Measurements from ENCODE around the gene DISC1.

DISC1 gene

GRCh38 chr1:231631717-231632116, 5.1 kb downstream of the DISC1 start:
- DNase-seq (ENCODE audit: low spot score) = no peak
- no peak overlapping the region for H3K14ac ChIP-seq (ENCODE audit: low read length)
- no peak overlapping the region for H3K27ac ChIP-seq (replicated peaks; ENCODE audit: low read length)
- no peak overlapping the region for H4K91ac ChIP-seq (ENCODE audit: low read depth, low read length, poor library complexity)
- H2AFZ ChIP-seq (ENCODE audit: low read length) = no peak overlapping the region
- H3K4me3 ChIP-seq (ENCODE audit: low read length in 2 of 2) = no peak overlapping the region
- H3K4me2 ChIP-seq (ENCODE audit: insufficient read depth, low read length, poor library complexity, severe bottlenecking) = no peak overlapping the region
- H3K23ac ChIP-seq (ENCODE audit: low read depth, low read length, poor library complexity) = no peak overlapping the region
- no peak overlapping the region for H3K18ac ChIP-seq (ENCODE audit: low read length)
- H3K9me3 ChIP-seq (replicated peaks in 1 of 2; ENCODE audit: control insufficient read depth in 2 of 2, insufficient read depth in 1 of 2, low read depth in 1 of 2, low read length in 2 of 2) = peaks cover 0 to 2% of the 10 kb centered on the region in 2 donors
- H3K36me3 ChIP-seq (replicated peaks in 1 of 2; ENCODE audit: control insufficient read depth in 2 of 2, insufficient read depth in 2 of 2, low read length in 2 of 2) = no peaks in the 10 kb centered on the region
- 100% methylated on average over 1 to 2 of the region's 4 CpGs for WGBS, 2 donors (ENCODE audit: extremely low coverage in 2 of 2, insufficient read length in 2 of 2, insufficient replicate concordance in 1 of 2)
- no peak overlapping the region for H2BK15ac ChIP-seq (ENCODE audit: low read length)
- no peak overlapping the region for H2AK5ac ChIP-seq (ENCODE audit: low read depth, low read length)
- H3K79me1 ChIP-seq (ENCODE audit: low read depth, low read length) = no peaks in the 10 kb centered on the region
- no peak overlapping the region for H4K8ac ChIP-seq (ENCODE audit: low read depth, low read length)
- peaks cover 0 to 10% (median 0%) of the 10 kb centered on the region in 3 experiments for H3K27me3 ChIP-seq (ENCODE audit: control insufficient read depth in 3 of 3, insufficient read depth in 3 of 3, low read depth in 1 of 3, low read length in 3 of 3)
- no peak overlapping the region for H3K9ac ChIP-seq (ENCODE audit: low read depth, low read length, poor library complexity)
- peaks cover 3 to 5% of the 10 kb centered on the region in 2 donors for H3K4me1 ChIP-seq (ENCODE audit: control insufficient read depth in 2 of 2, insufficient read depth in 1 of 2, low read depth in 1 of 2, low read length in 2 of 2)
- H2BK120ac ChIP-seq (ENCODE audit: low read depth, low read length) = no peak overlapping the region
- H3K4ac ChIP-seq (ENCODE audit: low read length) = no peak overlapping the region
- no peak overlapping the region for H2BK5ac ChIP-seq (ENCODE audit: low read length)
- H2BK12ac ChIP-seq (ENCODE audit: low read length) = no peak overlapping the region

GRCh38 chr1:231632119-231632518, 5.5 kb downstream of the DISC1 start:
- no peak overlapping the region for H3K27ac ChIP-seq (replicated peaks; ENCODE audit: low read length)
- H3K79me1 ChIP-seq (ENCODE audit: low read depth, low read length) = no peaks in the 10 kb centered on the region
- no peak overlapping the region for H3K14ac ChIP-seq (ENCODE audit: low read length)
- no peak overlapping the region for H3K4me3 ChIP-seq (ENCODE audit: low read length in 2 of 2)
- no peak overlapping the region for H2AFZ ChIP-seq (ENCODE audit: low read length)
- no peak overlapping the region for H2BK120ac ChIP-seq (ENCODE audit: low read depth, low read length)
- H2BK12ac ChIP-seq (ENCODE audit: low read length) = no peak overlapping the region
- H3K4me2 ChIP-seq (ENCODE audit: insufficient read depth, low read length, poor library complexity, severe bottlenecking) = no peak overlapping the region
- H3K4ac ChIP-seq (ENCODE audit: low read length) = no peak overlapping the region
- H2BK15ac ChIP-seq (ENCODE audit: low read length) = no peak overlapping the region
- H3K18ac ChIP-seq (ENCODE audit: low read length) = no peak overlapping the region
- no peak overlapping the region for H4K8ac ChIP-seq (ENCODE audit: low read depth, low read length)
- no peak for DNase-seq (ENCODE audit: low spot score)
- no CpG with 5 or more reads among the region's 3 CpGs for WGBS, 2 donors (ENCODE audit: extremely low coverage in 2 of 2, insufficient read length in 2 of 2, insufficient replicate concordance in 1 of 2)
- H4K91ac ChIP-seq (ENCODE audit: low read depth, low read length, poor library complexity) = no peak overlapping the region
- no peak overlapping the region for H3K9ac ChIP-seq (ENCODE audit: low read depth, low read length, poor library complexity)
- no peak overlapping the region for H3K23ac ChIP-seq (ENCODE audit: low read depth, low read length, poor library complexity)
- H3K27me3 ChIP-seq (ENCODE audit: control insufficient read depth in 3 of 3, insufficient read depth in 3 of 3, low read depth in 1 of 3, low read length in 3 of 3) = peaks cover 0 to 7% (median 0%) of the 10 kb centered on the region in 3 experiments
- no peak overlapping the region for H2AK5ac ChIP-seq (ENCODE audit: low read depth, low read length)
- H3K9me3 ChIP-seq (replicated peaks in 1 of 2; ENCODE audit: control insufficient read depth in 2 of 2, insufficient read depth in 1 of 2, low read depth in 1 of 2, low read length in 2 of 2) = peaks cover 0 to 2% of the 10 kb centered on the region in 2 donors
- H3K4me1 ChIP-seq (ENCODE audit: control insufficient read depth in 2 of 2, insufficient read depth in 1 of 2, low read depth in 1 of 2, low read length in 2 of 2) = peaks cover 3 to 4% of the 10 kb centered on the region in 2 donors
- H2BK5ac ChIP-seq (ENCODE audit: low read length) = no peak overlapping the region
- H3K36me3 ChIP-seq (replicated peaks in 1 of 2; ENCODE audit: control insufficient read depth in 2 of 2, insufficient read depth in 2 of 2, low read length in 2 of 2) = no peaks in the 10 kb centered on the region

GRCh38 chr1:231634323-231635013, 7.9 kb downstream of the DISC1 start:
- Histone ChIP-seq H3K4ac (ENCODE audit: low read length) (no peak overlapping the region), H4K91ac (ENCODE audit: low read depth, low read length, poor library complexity) (no peak overlapping the region), H3K14ac (ENCODE audit: low read length) (no peak overlapping the region), H3K4me1 (ENCODE audit: control insufficient read depth in 2 of 2, insufficient read depth in 1 of 2, low read depth in 1 of 2, low read length in 2 of 2) (no peaks in the 10 kb centered on the region), H2BK12ac (ENCODE audit: low read length) (no peak overlapping the region), H3K4me2 (ENCODE audit: insufficient read depth, low read length, poor library complexity, severe bottlenecking) (no peak overlapping the region), H2BK5ac (ENCODE audit: low read length) (no peak overlapping the region), H3K23ac (ENCODE audit: low read depth, low read length, poor library complexity) (no peak overlapping the region), H3K18ac (ENCODE audit: low read length) (no peak overlapping the region), H3K27ac (replicated peaks; ENCODE audit: low read length) (no peak overlapping the region), H4K8ac (ENCODE audit: low read depth, low read length) (no peak overlapping the region), H2BK120ac (ENCODE audit: low read depth, low read length) (no peak overlapping the region), H2BK15ac (ENCODE audit: low read length) (no peak overlapping the region), H3K9ac (ENCODE audit: low read depth, low read length, poor library complexity) (no peak overlapping the region), H3K9me3 (replicated peaks in 1 of 2; ENCODE audit: control insufficient read depth in 2 of 2, insufficient read depth in 1 of 2, low read depth in 1 of 2, low read length in 2 of 2) (peaks cover 2 to 3% of the 10 kb centered on the region in 2 donors), H3K27me3 (ENCODE audit: control insufficient read depth in 3 of 3, insufficient read depth in 3 of 3, low read depth in 1 of 3, low read length in 3 of 3) (no peaks in the 10 kb centered on the region), H2AK5ac (ENCODE audit: low read depth, low read length) (no peak overlapping the region), H2AFZ (ENCODE audit: low read length) (no peak overlapping the region), H3K4me3 (ENCODE audit: low read length in 2 of 2) (no peak overlapping the region), H3K36me3 (replicated peaks in 1 of 2; ENCODE audit: control insufficient read depth in 2 of 2, insufficient read depth in 2 of 2, low read length in 2 of 2) (no peaks in the 10 kb centered on the region), H3K79me1 (ENCODE audit: low read depth, low read length) (no peaks in the 10 kb centered on the region)
- WGBS, 2 donors (ENCODE audit: extremely low coverage in 2 of 2, insufficient read length in 2 of 2, insufficient replicate concordance in 1 of 2) = no CpG with 5 or more reads among the region's 6 CpGs
- DNase-seq (ENCODE audit: low spot score) = no peak

- Histone ChIP-seq H3K27me3 (ENCODE audit: control insufficient read depth in 3 of 3, insufficient read depth in 3 of 3, low read depth in 1 of 3, low read length in 3 of 3) (no peaks in the 10 kb centered on the region), H3K27ac (replicated peaks; ENCODE audit: low read length) (no peak overlapping the region), H2AFZ (ENCODE audit: low read length) (no peak overlapping the region), H3K4me2 (ENCODE audit: insufficient read depth, low read length, poor library complexity, severe bottlenecking) (no peak overlapping the region), H2BK120ac (ENCODE audit: low read depth, low read length) (no peak overlapping the region), H3K4me1 (ENCODE audit: control insufficient read depth in 2 of 2, insufficient read depth in 1 of 2, low read depth in 1 of 2, low read length in 2 of 2) (no peaks in the 10 kb centered on the region), H3K36me3 (replicated peaks in 1 of 2; ENCODE audit: control insufficient read depth in 2 of 2, insufficient read depth in 2 of 2, low read length in 2 of 2) (no peaks in the 10 kb centered on the region), H3K4ac (ENCODE audit: low read length) (no peak overlapping the region), H3K4me3 (ENCODE audit: low read length in 2 of 2) (no peak overlapping the region), H3K23ac (ENCODE audit: low read depth, low read length, poor library complexity) (no peak overlapping the region), H3K9me3 (replicated peaks in 1 of 2; ENCODE audit: control insufficient read depth in 2 of 2, insufficient read depth in 1 of 2, low read depth in 1 of 2, low read length in 2 of 2) (peaks cover 2 to 3% of the 10 kb centered on the region in 2 donors), H2BK5ac (ENCODE audit: low read length) (no peak overlapping the region), H3K79me1 (ENCODE audit: low read depth, low read length) (no peaks in the 10 kb centered on the region), H3K9ac (ENCODE audit: low read depth, low read length, poor library complexity) (no peak overlapping the region), H2AK5ac (ENCODE audit: low read depth, low read length) (no peak overlapping the region), H4K8ac (ENCODE audit: low read depth, low read length) (no peak overlapping the region), H3K14ac (ENCODE audit: low read length) (no peak overlapping the region), H2BK12ac (ENCODE audit: low read length) (no peak overlapping the region), H4K91ac (ENCODE audit: low read depth, low read length, poor library complexity) (no peak overlapping the region), H2BK15ac (ENCODE audit: low read length) (no peak overlapping the region), H3K18ac (ENCODE audit: low read length) (no peak overlapping the region)
- no peak for DNase-seq (ENCODE audit: low spot score)
- no CpG with 5 or more reads among the region's 4 CpGs for WGBS, 2 donors (ENCODE audit: extremely low coverage in 2 of 2, insufficient read length in 2 of 2, insufficient replicate concordance in 1 of 2)
Measured at GRCh38 chr1:231636157-231636556, 9.6 kb downstream of the DISC1 start.

Data from neuronal stem cell (in vitro differentiated cells).